GM12891 (cell line): ENCODE data around the gene PMF1.

ENCODE experiments used
- POLR2A ChIP-seq: IDR thresholded peaks from 2 replicates; pipeline ENCODE4 v1.6.1; 2011; ENCODE audit warnings: low read depth, low read length, control low read depth
- POLR2AphosphoS5 ChIP-seq: IDR thresholded peaks from 2 replicates; pipeline ENCODE4 v1.6.1; 2011; ENCODE audit warnings: low read depth, low read length, control low read depth
- TAF1 ChIP-seq: IDR thresholded peaks from 2 replicates; pipeline ENCODE4 v1.6.1; 2011; ENCODE audit warnings: low read depth, low read length, control low read depth

DNA sequence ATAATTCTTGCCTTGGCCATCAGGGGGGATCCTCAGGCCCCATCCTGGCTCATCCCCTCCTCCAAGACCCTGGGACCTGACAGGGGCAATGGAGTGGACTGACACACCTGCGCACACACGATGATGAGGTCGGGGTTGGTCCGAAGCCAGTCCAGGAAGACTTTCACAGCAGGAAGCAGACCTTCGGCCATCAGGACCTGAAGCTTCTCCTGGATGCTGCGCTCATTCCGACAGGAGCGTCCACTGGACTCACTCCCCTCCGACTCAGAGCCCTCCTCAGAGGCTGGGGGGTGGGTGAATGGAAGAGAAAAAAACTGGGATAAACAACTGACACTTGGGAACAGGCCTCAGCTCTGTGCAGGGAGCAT lies 50.5 kb downstream of the PMF1 start:
- TF ChIP-seq POLR2A (no peak), TAF1 (no peak), POLR2AphosphoS5 (no peak)
